Panc1 (cell line): ENCODE results near the gene DLG2.

Source experiments
- CTCF ChIP-seq: fragments of 450-650 bp; IDR thresholded peaks from 2 replicates; pipeline ENCODE4 v1.5.1; 2017; ENCODE audit warnings: mild to moderate bottlenecking
- POLR2AphosphoS5 ChIP-seq: IDR thresholded peaks from 2 replicates; pipeline ENCODE4 v1.6.1; 2012; ENCODE audit warnings: mild to moderate bottlenecking, low read depth, low read length, moderate library complexity
- TCF7L2 ChIP-seq: IDR thresholded peaks from 2 replicates; pipeline ENCODE4 v1.6.1; 2011; ENCODE audit warnings: mild to moderate bottlenecking, low read depth, low read length, inconsistent platforms

GRCh38 chr11:84671325-84671999 is 955.7 kb downstream of the DLG2 start:
- no peak for TF ChIP-seq CTCF
- no peak for TF ChIP-seq POLR2AphosphoS5
- TF ChIP-seq TCF7L2: no peak
